KMS-11 (cell line): ENCODE measurements around the gene STX19.
A peak's percentile ranks its signal among the peaks of the same experiment; 100 is the strongest.

ENCODE experiments used
- H2AFZ ChIP-seq: fragments of 200-600 bp; sonication (generic); 2 replicates; pipeline ENCODE4 v1.6.1; 2016; ENCODE audit warnings: antibody characterized with exemption, mixed run types, low read depth
- H3K27ac ChIP-seq: fragments of 200-600 bp; sonication (generic); 2 replicates; pipeline ENCODE4 v1.6.1; 2016; ENCODE audit warnings: mild to moderate bottlenecking, mixed run types
- H3K27me3 ChIP-seq: fragments of 200-600 bp; sonication (generic); 2 replicates; pipeline ENCODE4 v1.6.1; 2017; ENCODE audit warnings: mild to moderate bottlenecking, low read depth, mixed run types, moderate library complexity; ENCODE audit not compliant: insufficient read depth
- H3K36me3 ChIP-seq: fragments of 200-600 bp; sonication (generic); 2 replicates; pipeline ENCODE4 v1.6.1; 2017; ENCODE audit warnings: mild to moderate bottlenecking, mixed run types; ENCODE audit not compliant: insufficient read depth
- H3K4me1 ChIP-seq: fragments of 200-600 bp; sonication (generic); 2 replicates; pipeline ENCODE4 v1.6.1; 2016; ENCODE audit warnings: mild to moderate bottlenecking, low read depth, mixed run types; ENCODE audit not compliant: poor library complexity, severe bottlenecking
- H3K4me2 ChIP-seq: fragments of 200-600 bp; sonication (generic); 2 replicates; pipeline ENCODE4 v1.7.0; 2016; ENCODE audit warnings: mild to moderate bottlenecking, mixed run types
- H3K4me3 ChIP-seq: fragments of 200-600 bp; sonication (generic); IDR thresholded peaks from 2 replicates; pipeline ENCODE4 v1.6.1; 2017; ENCODE audit warnings: low read depth, low read length, mixed read lengths; ENCODE audit not compliant: insufficient read depth
- H3K79me2 ChIP-seq: fragments of 200-600 bp; sonication (generic); 2 replicates; pipeline ENCODE4 v1.6.1; 2016; ENCODE audit warnings: low read depth, mixed run types; ENCODE audit not compliant: insufficient read depth
- H3K9ac ChIP-seq: fragments of 200-600 bp; sonication (generic); 2 replicates; pipeline ENCODE4 v1.6.1; 2016; ENCODE audit warnings: mild to moderate bottlenecking, mixed run types
- H4K20me1 ChIP-seq: fragments of 200-600 bp; sonication (generic); 2 replicates; pipeline ENCODE4 v1.6.1; 2016; ENCODE audit warnings: mild to moderate bottlenecking, mixed run types; ENCODE audit not compliant: insufficient read depth
- TF ChIP-seq, protein P1 (sequence below): fragments of 200-600 bp; sonication (generic); conservative IDR thresholded peaks from 2 replicates; pipeline ENCODE4 v1.6.1; 2017; ENCODE audit warnings: low read depth, mild to moderate bottlenecking, antibody characterized with exemption, low read length, moderate library complexity, mixed read lengths

The STX19 gene

DNA sequence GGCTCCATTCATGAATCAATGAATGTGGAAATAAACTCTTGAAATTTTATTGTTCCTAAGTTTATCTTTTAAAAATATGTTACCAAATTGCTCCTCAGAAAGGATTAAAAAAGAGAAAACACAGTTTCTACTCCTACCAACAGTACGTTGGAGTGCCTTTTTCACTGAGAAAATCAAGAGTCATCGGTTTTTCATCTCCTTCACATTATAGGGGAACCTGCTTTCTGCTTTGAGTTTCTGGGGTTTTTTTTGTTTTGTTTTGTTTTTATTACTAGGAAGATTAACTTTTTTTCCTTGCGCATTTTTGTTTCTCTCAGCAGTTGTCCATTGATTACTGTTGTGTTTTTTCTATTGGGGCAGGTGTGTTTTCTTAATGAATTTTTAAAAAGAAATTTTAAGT is 45.0 kb downstream of the STX19 start:
- Histone ChIP-seq H3K4me2 (no peak overlapping the region), H3K9ac (no peak overlapping the region), H3K36me3 (no peaks in the 10 kb centered on the region), H4K20me1 (no peaks in the 10 kb centered on the region), H3K79me2 (peaks cover 22% of the 10 kb centered on the region), H3K4me1 (peaks cover 20% of the 10 kb centered on the region), H3K4me3 (no peak overlapping the region), H2AFZ (no peak overlapping the region), H3K27ac (no peak overlapping the region), H3K27me3 (no peaks in the 10 kb centered on the region)
- TF ChIP-seq, protein P1, sequence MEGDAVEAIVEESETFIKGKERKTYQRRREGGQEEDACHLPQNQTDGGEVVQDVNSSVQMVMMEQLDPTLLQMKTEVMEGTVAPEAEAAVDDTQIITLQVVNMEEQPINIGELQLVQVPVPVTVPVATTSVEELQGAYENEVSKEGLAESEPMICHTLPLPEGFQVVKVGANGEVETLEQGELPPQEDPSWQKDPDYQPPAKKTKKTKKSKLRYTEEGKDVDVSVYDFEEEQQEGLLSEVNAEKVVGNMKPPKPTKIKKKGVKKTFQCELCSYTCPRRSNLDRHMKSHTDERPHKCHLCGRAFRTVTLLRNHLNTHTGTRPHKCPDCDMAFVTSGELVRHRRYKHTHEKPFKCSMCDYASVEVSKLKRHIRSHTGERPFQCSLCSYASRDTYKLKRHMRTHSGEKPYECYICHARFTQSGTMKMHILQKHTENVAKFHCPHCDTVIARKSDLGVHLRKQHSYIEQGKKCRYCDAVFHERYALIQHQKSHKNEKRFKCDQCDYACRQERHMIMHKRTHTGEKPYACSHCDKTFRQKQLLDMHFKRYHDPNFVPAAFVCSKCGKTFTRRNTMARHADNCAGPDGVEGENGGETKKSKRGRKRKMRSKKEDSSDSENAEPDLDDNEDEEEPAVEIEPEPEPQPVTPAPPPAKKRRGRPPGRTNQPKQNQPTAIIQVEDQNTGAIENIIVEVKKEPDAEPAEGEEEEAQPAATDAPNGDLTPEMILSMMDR = no peak

DNA sequence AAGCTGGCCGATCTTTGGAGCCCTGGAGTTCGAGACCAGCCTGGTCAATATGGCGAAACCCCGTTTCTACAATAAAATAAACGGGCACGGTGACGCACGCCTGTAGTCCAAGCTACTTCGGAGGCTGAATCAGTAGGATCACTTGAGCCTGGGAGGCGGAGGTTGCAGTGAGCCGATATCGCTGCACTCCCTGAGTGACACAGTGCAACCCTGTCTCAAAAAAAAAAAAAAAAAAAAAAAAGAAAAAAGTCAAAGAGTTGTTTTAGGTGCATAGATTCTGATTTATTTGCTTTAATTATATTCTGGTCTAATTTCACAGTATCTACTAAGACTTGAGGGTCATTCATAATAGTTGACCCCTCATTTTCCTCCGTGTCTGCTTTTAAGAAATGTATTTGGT is 46.7 kb downstream of the STX19 start:
- Histone ChIP-seq H3K4me1 (peaks cover 15% of the 10 kb centered on the region), H3K79me2 (peaks cover 18% of the 10 kb centered on the region), H3K4me3 (no peak overlapping the region), H3K4me2 (peak overlapping the region; percentile 72; the same call in 1 of the 2 replicates), H3K9ac (no peak overlapping the region), H2AFZ (no peak overlapping the region), H3K36me3 (no peaks in the 10 kb centered on the region), H3K27ac (no peak overlapping the region), H4K20me1 (no peaks in the 10 kb centered on the region), H3K27me3 (no peaks in the 10 kb centered on the region)
- TF ChIP-seq, protein P1 = no peak

DNA sequence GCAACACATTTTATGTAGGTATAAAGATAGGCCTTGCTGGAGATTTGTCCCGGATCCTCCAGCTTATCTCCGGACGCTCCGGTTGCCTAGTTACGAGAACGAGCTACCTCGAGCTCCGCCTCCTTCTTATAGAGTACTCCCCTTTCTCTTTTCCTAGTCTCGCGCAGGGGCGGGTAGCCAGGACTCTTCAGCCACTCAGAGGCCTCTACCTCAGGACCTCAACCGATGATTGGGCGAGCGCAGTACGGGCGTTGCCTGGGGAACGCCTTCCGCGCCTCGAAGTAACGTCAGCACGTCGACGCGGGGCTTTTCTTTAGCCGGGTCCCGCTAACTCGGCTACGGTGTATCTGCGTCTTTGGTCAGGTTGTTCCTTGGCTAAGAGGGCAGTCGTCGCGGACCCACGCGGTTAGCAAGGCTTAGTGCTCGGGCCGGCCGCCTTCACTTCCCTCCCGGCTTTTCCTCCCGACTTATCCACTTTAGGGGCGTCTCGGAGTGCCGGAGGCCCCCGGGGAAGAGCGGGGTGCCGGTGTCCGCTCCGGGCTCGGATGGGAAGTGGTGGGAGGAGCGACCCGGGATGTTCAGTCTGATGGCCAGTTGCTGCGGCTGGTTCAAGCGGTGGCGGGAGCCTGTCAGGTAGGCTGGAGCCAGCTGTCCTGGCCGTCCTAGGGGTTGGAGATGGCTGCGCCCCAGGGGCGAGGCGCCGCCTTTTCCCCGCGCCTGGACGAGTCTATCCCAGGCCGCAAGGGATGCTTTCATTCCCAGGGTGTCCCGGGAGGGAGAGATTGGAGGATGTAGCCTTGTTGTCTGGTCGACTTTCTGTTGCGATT is 48.3 kb downstream of the STX19 start, which contains the start of gene ARL13B:
ARL13B (plus strand) TSS at position 306 of the 827 bp plus-strand sequence; CDS start at position 575, 269 bp downstream.
- Histone ChIP-seq H3K27me3 (no peaks in the 10 kb centered on the region), H3K9ac (peak within 1 kb of the TSS; percentile 73), H2AFZ (peak within 1 kb of the TSS; percentile 90), H3K27ac (peak within 1 kb of the TSS; percentile 65), H3K4me2 (peak within 1 kb of the TSS; percentile 76), H3K36me3 (no peaks in the 10 kb centered on the region), H3K79me2 (peaks cover 14% of the 10 kb centered on the region; the same call in 1 of the 2 replicates), H3K4me1 (peaks cover 15% of the 10 kb centered on the region), H4K20me1 (no peaks in the 10 kb centered on the region), H3K4me3 (peak within 1 kb of the TSS; percentile 95)
- TF ChIP-seq, protein P1 = no peak

DNA sequence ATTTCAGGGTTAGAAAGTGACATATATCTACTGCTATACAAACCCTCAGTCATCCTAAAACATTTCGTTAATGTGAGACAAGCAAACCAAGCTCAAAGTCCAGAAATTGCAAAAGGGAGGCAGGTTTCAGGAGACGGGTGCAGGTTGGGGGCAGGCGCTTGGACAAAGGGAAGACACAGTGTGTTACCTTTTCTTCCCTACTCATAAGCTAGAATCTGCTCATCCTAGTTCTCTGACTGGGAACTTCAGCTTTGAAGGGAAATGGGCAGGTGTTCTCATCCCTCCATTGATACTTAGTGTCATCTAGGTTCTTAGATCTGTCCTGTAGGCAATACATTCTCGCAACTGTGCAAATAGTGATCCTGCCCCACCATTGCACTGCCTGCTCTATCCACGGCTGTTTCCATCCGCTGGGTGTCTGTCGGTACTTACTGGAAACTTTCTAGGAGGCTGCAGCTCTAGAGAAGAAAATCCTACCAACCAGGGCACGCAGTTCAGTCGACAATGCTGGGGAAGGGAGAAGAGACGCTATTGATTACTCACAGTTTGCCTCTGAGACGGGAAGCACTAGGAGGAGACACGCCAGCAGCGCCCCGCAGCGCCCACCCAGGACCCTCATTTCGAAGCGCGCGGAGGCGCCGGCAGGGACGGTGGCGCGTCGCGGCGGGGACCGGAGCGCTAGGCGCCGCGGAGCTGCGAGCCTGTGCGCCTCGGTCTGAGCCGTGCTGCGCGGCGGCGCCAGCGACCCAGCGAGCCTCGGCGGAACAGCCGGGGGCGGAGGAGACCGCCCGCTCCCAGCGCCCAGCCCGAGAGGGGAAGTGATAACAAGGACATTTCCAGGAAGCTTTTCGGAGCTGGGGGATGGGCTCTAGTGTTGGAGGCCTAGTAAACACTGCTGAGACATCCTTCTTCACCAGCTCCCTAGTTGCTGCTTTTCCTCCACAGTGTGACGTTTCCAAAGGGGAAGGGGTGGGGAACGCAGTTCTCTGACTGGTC is 55.0 kb downstream of the STX19 start, which contains the start of gene PROS1:
PROS1 (minus strand) TSS at position 766 of the 996 bp plus-strand sequence; CDS start at position 619, 147 bp downstream.
- no peaks in the 10 kb centered on the region for H3K79me2 ChIP-seq
- H4K20me1 ChIP-seq = no peaks in the 10 kb centered on the region
- H2AFZ ChIP-seq = peak within 1 kb of the TSS; percentile 99
- H3K36me3 ChIP-seq = no peaks in the 10 kb centered on the region
- peak within 1 kb of the TSS; percentile 44; the same call in 1 of the 2 replicates for H3K27ac ChIP-seq
- H3K27me3 ChIP-seq = no peaks in the 10 kb centered on the region
- peak within 1 kb of the TSS; percentile 63 for H3K9ac ChIP-seq
- TF ChIP-seq, protein P1 = no peak
- peak within 1 kb of the TSS; percentile 84 for H3K4me3 ChIP-seq
- H3K4me2 ChIP-seq = peak within 1 kb of the TSS; percentile 85
- H3K4me1 ChIP-seq = peaks cover 15% of the 10 kb centered on the region
